OCI-LY1 (cell line): ENCODE measurements around the gene DNAH14.
"Not testable (repeated sequence)": the region's sequence is repeated elsewhere in the genome, so short reads cannot be mapped to it uniquely, and the experiment has no call there.

Experiments used
- H2AFZ ChIP-seq: fragments of 200-600 bp; sonication (generic), shearing (Covaris generic); 2 replicates; pipeline ENCODE4 v1.6.0; 2014; ENCODE audit warnings: antibody characterized with exemption, mild to moderate bottlenecking, low read length
- H3F3A ChIP-seq: fragments of 200-600 bp; sonication (generic), shearing (Covaris generic); 2 replicates; pipeline ENCODE4 v1.6.0; 2014; ENCODE audit warnings: mild to moderate bottlenecking, antibody characterized with exemption, low read length, moderate library complexity; ENCODE audit not compliant: insufficient read depth
- H3K27ac ChIP-seq: fragments of 200-600 bp; sonication (generic); 2 replicates; pipeline ENCODE4 v1.5.1; 2014; ENCODE audit warnings: low read length, mixed run types, mild to moderate bottlenecking, low read depth; ENCODE audit not compliant: poor library complexity, severe bottlenecking
- H3K27me3 ChIP-seq: fragments of 200-600 bp; sonication (generic); 2 replicates; pipeline ENCODE4 v1.6.0; 2014; ENCODE audit warnings: antibody characterized with exemption, mild to moderate bottlenecking, low read length, moderate library complexity; ENCODE audit not compliant: insufficient read depth
- H3K36me3 ChIP-seq: fragments of 200-600 bp; sonication (generic); 2 replicates; pipeline ENCODE4 v1.6.1; 2014; ENCODE audit warnings: mild to moderate bottlenecking, antibody characterized with exemption, low read length, moderate library complexity, mixed read lengths; ENCODE audit not compliant: insufficient read depth
- H3K4me1 ChIP-seq: fragments of 200-600 bp; sonication (generic); 2 replicates; pipeline ENCODE4 v1.5.1; 2014; ENCODE audit warnings: mild to moderate bottlenecking, low read length, moderate library complexity; ENCODE audit not compliant: insufficient read depth, severe bottlenecking
- H3K4me2 ChIP-seq: fragments of 200-600 bp; sonication (generic), shearing (Covaris generic); 2 replicates; pipeline ENCODE4 v1.6.1; 2014; ENCODE audit warnings: low read length
- H3K4me3 ChIP-seq: fragments of 200-600 bp; sonication (generic); 2 replicates; pipeline ENCODE4 v1.5.1; 2014; ENCODE audit warnings: low read length, low read depth, mild to moderate bottlenecking, mixed read lengths; ENCODE audit not compliant: poor library complexity, severe bottlenecking
- H3K79me2 ChIP-seq: fragments of 200-600 bp; shearing (Covaris generic); 2 replicates; pipeline ENCODE4 v1.6.1; 2016; ENCODE audit warnings: mixed run types, low read length, mixed read lengths; ENCODE audit not compliant: insufficient read depth
- H3K9ac ChIP-seq: fragments of 200-600 bp; sonication (generic), shearing (Covaris generic); 2 replicates; pipeline ENCODE4 v1.6.1; 2014; ENCODE audit warnings: mild to moderate bottlenecking, low read length, mixed read lengths
- H3K9me2 ChIP-seq: fragments of 200-600 bp; sonication (generic), shearing (Covaris generic); 2 replicates; pipeline ENCODE4 v1.6.1; 2014; ENCODE audit warnings: low read depth, mild to moderate bottlenecking, low read length, mixed read lengths
- H3K9me3 ChIP-seq: fragments of 200-600 bp; shearing (Covaris generic); 2 replicates; pipeline ENCODE4 v1.6.1; 2014; ENCODE audit warnings: low read length, mixed read lengths
- H4K20me1 ChIP-seq: fragments of 200-600 bp; sonication (generic), shearing (Covaris generic); 2 replicates; pipeline ENCODE4 v1.6.0; 2016; ENCODE audit warnings: mild to moderate bottlenecking, low read length; ENCODE audit not compliant: insufficient read depth
- EZH2 ChIP-seq: fragments of 200-600 bp; sonication (generic), shearing (Covaris generic); IDR thresholded peaks from 2 replicates; pipeline ENCODE4 v1.8.0; 2017; ENCODE audit warnings: borderline replicate concordance, mixed run types, mild to moderate bottlenecking, antibody characterized with exemption, low read length, moderate library complexity, mixed read lengths
- TF ChIP-seq, protein P1 (sequence below): fragments of 200-600 bp; sonication (generic), shearing (Covaris generic); IDR thresholded peaks from 2 replicates; pipeline ENCODE4 v1.5.1; 2017; ENCODE audit warnings: mild to moderate bottlenecking, antibody characterized with exemption, low read length, moderate library complexity, mixed read lengths

The DNAH14 gene

DNA sequence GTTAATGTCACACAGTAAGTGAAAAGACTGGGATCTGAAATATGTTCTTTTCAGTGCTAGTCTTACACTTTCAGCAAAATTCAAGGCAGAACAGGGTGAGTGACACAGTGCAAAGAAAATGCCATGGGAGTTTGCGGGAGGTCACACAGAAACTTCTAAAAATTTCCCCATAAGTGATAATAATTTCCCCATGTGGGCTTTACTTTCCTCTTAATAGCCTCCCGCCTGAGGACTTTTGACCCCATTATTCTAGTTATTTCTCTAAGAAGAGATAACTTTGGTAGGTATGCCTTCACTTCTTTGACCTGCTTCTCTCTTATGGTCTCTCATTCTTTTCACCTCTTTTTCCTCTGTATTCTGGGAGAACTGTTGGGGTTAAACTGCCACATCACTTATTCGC, 8.1 kb upstream of the DNAH14 start:
- no peak overlapping the region for H2AFZ ChIP-seq
- H3F3A ChIP-seq, result no peaks in the 10 kb centered on the region
- no peaks in the 10 kb centered on the region for H3K4me1 ChIP-seq
- H3K4me3 ChIP-seq, result no peak overlapping the region
- H3K9ac ChIP-seq, result no peak overlapping the region
- H3K9me3 ChIP-seq, result no peaks in the 10 kb centered on the region
- TF ChIP-seq, protein P1, sequence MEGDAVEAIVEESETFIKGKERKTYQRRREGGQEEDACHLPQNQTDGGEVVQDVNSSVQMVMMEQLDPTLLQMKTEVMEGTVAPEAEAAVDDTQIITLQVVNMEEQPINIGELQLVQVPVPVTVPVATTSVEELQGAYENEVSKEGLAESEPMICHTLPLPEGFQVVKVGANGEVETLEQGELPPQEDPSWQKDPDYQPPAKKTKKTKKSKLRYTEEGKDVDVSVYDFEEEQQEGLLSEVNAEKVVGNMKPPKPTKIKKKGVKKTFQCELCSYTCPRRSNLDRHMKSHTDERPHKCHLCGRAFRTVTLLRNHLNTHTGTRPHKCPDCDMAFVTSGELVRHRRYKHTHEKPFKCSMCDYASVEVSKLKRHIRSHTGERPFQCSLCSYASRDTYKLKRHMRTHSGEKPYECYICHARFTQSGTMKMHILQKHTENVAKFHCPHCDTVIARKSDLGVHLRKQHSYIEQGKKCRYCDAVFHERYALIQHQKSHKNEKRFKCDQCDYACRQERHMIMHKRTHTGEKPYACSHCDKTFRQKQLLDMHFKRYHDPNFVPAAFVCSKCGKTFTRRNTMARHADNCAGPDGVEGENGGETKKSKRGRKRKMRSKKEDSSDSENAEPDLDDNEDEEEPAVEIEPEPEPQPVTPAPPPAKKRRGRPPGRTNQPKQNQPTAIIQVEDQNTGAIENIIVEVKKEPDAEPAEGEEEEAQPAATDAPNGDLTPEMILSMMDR, result no peak
- no peak for TF ChIP-seq EZH2
- no peaks in the 10 kb centered on the region for H4K20me1 ChIP-seq
- no peaks in the 10 kb centered on the region for H3K9me2 ChIP-seq
- H3K27me3 ChIP-seq, result no peaks in the 10 kb centered on the region
- no peaks in the 10 kb centered on the region for H3K79me2 ChIP-seq
- no peak overlapping the region for H3K4me2 ChIP-seq
- H3K27ac ChIP-seq, result no peak overlapping the region
- H3K36me3 ChIP-seq, result no peaks in the 10 kb centered on the region

DNA sequence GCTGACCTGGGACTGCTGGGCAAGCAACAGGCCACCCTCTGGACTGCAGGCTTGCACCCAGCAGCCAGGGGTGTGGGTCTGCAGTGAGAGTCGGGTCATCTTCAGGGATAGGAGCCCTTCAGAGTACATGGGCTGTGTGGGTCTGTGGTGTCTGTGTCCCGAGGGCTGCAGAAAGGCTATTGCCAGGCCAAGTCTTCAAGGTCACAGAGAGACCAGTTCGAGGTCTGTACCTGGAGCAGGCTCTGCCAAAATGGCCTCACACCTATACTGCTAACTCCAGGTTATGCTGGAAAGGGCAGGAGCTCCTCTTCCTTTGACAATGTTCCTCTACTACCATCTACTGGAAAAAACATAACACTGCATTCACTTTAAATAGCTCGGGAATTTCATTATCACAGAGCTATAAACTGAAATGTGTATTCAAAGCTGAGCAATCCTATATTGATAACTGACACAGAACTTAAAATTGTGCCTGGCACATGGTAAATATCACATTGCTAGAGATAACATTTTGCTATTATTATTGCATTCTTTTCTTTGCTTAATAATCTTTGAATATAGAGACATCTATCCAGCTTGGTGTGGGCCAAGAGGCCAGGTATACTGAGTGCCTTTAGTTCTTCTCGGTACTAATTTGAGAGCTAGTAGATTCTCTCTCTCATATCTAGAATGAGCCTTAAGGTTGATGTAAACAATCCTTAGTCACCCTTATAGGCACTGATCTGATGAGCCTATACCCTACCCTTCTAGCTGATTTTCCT, 6.9 kb upstream of the DNAH14 start:
- no peak for TF ChIP-seq EZH2
- TF ChIP-seq, protein P1, result peak; percentile 50

DNA sequence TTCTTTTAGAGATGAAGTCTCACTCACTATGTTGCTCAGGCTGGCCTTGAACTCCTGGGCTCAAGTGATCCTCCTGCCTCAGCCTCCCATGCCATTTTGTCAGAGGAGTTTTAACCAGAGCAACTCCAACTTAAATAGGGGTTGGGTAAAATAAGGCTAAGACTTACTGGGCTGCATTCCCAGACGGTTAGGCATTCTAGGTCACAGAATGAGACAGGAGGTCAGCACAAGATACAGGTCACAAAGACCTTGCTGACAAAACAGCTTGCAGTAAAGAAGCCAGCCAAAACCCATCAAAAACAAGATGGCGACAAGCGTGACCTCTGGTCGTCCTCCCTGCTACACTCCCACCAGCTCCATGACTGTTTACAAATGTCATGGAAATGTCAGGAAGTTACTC, 5.7 kb upstream of the DNAH14 start:
- no peaks in the 10 kb centered on the region for H3K27me3 ChIP-seq
- H3K4me3 ChIP-seq, result no peak overlapping the region
- no peaks in the 10 kb centered on the region for H3K4me1 ChIP-seq
- no peak overlapping the region for H3K27ac ChIP-seq
- no peaks in the 10 kb centered on the region for H4K20me1 ChIP-seq
- H3K36me3 ChIP-seq, result no peaks in the 10 kb centered on the region
- H3K9ac ChIP-seq, result no peak overlapping the region
- H2AFZ ChIP-seq, result no peak overlapping the region
- H3K4me2 ChIP-seq, result no peak overlapping the region
- no peaks in the 10 kb centered on the region for H3F3A ChIP-seq
- TF ChIP-seq, protein P1, result no peak
- no peak for TF ChIP-seq EZH2
- H3K79me2 ChIP-seq, result no peaks in the 10 kb centered on the region
- no peaks in the 10 kb centered on the region for H3K9me3 ChIP-seq
- H3K9me2 ChIP-seq, result no peaks in the 10 kb centered on the region

More for the DNA sequence above, 6.9 kb upstream of the DNAH14 start:
- no peaks in the 10 kb centered on the region for H3K9me2 ChIP-seq
- no peak overlapping the region for H3K27ac ChIP-seq
- no peak overlapping the region for H3K4me3 ChIP-seq
- no peaks in the 10 kb centered on the region for H4K20me1 ChIP-seq
- H3K79me2 ChIP-seq, result no peaks in the 10 kb centered on the region
- H2AFZ ChIP-seq, result no peak overlapping the region
- H3K36me3 ChIP-seq, result no peaks in the 10 kb centered on the region
- H3K27me3 ChIP-seq, result no peaks in the 10 kb centered on the region
- no peaks in the 10 kb centered on the region for H3K4me1 ChIP-seq
- H3K9me3 ChIP-seq, result no peaks in the 10 kb centered on the region
- no peaks in the 10 kb centered on the region for H3F3A ChIP-seq
- H3K4me2 ChIP-seq, result no peak overlapping the region
- no peak overlapping the region for H3K9ac ChIP-seq

DNA sequence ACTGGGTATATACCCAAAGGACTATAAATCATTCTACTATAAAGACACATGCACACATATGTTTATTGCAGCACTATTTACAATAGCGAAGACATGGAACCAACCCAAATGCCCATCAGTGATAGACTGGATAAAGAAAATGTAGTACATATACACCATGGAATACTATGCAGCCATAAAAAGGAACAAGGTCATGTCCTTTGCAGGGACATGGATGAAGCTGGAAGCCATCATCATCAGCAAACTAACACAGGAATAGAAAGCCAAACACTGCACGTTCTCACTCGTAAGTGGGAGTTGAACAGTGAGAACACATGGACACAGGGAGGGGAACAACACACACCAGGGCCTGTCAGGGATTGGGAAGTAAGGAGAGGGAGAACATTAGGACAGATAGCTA, 1.8 kb upstream of the DNAH14 start:
- not testable (repeated sequence) for H3K4me3 ChIP-seq, H3K27ac ChIP-seq, H3K9me2 ChIP-seq, H2AFZ ChIP-seq, H3K79me2 ChIP-seq, H3K9ac ChIP-seq, H3F3A ChIP-seq, H4K20me1 ChIP-seq, H3K4me1 ChIP-seq, H3K4me2 ChIP-seq, H3K27me3 ChIP-seq, H3K9me3 ChIP-seq, H3K36me3 ChIP-seq
